Activated gamma-delta T cell (primary cell): Measurements from ENCODE around the gene ATP6V1E1.

Experiments used
- DNase-seq: peaks from one replicate; lab custom pipeline; 2025; lab: John Stamatoyannopoulos, UW

Gene ATP6V1E1

GRCh38 chr22:17633998-17634323, 5.4 kb upstream of the ATP6V1E1 start:
- no peak for DNase-seq

- no peak for DNase-seq
These were observed 4.9 kb upstream of the ATP6V1E1 start for GRCh38 chr22:17633217-17633997.

GRCh38 chr22:17631076-17631565, 2.6 kb upstream of the ATP6V1E1 start:
- DNase-seq = no peak

- DNase-seq = no peak
These were observed 1.1 kb upstream of the ATP6V1E1 start for GRCh38 chr22:17629641-17630040.

- no peak for DNase-seq
These were observed 582 bp upstream of the ATP6V1E1 start for GRCh38 chr22:17629173-17629489.

GRCh38 chr22:17627961-17628405, 566 bp downstream of the ATP6V1E1 start:
- DNase-seq = no peak

GRCh38 chr22:17613280-17613679, 15.3 kb downstream of the ATP6V1E1 start:
- no peak for DNase-seq

- no peak for DNase-seq
These were observed 16.5 kb downstream of the ATP6V1E1 start for GRCh38 chr22:17612057-17612456.

- DNase-seq = no peak
These were observed 20.5 kb downstream of the ATP6V1E1 start for GRCh38 chr22:17607891-17608521.

- DNase-seq = no peak
These were observed 22.1 kb downstream of the ATP6V1E1 start for GRCh38 chr22:17606496-17606895.

- no peak for DNase-seq
These were observed 24.9 kb downstream of the ATP6V1E1 start for GRCh38 chr22:17603668-17604067.

GRCh38 chr22:17601031-17601430, 27.5 kb downstream of the ATP6V1E1 start:
- DNase-seq = no peak

- no peak for DNase-seq
These were observed 30.2 kb downstream of the ATP6V1E1 start for GRCh38 chr22:17598318-17598717.

- no peak for DNase-seq
These were observed 31.3 kb downstream of the ATP6V1E1 start for GRCh38 chr22:17597217-17597616.

GRCh38 chr22:17596226-17596625, 32.3 kb downstream of the ATP6V1E1 start:
- DNase-seq = no peak

- DNase-seq = no peak
These were observed 36.3 kb downstream of the ATP6V1E1 start for GRCh38 chr22:17592201-17592600.

- DNase-seq = no peak
These were observed 38.0 kb downstream of the ATP6V1E1 start for GRCh38 chr22:17590586-17590985.

- no peak for DNase-seq
These were observed 38.7 kb downstream of the ATP6V1E1 start for GRCh38 chr22:17589810-17590375.

GRCh38 chr22:17588606-17589005, 39.9 kb downstream of the ATP6V1E1 start:
- no peak for DNase-seq

GRCh38 chr22:17587629-17588028, 40.9 kb downstream of the ATP6V1E1 start:
- DNase-seq = no peak

- DNase-seq = no peak
These were observed 41.6 kb downstream of the ATP6V1E1 start for GRCh38 chr22:17586831-17587440.

- no peak for DNase-seq
These were observed 45.4 kb downstream of the ATP6V1E1 start for GRCh38 chr22:17583151-17583550.

- no peak for DNase-seq
These were observed 46.9 kb downstream of the ATP6V1E1 start for GRCh38 chr22:17581631-17582030.
